Aortic smooth muscle cell (primary cell): ENCODE data around the gene NRDE2. TPM values are rescaled to one million over a fixed set of nuclear protein-coding genes. Genes with fewer than 3 reads are reported as not detected.

Experiments
- total RNA-seq: library from RNA; depleted of rRNA; stranded (reverse); fragments of >200 nt; gene quantifications from 2 replicates; pipeline ENCODE4 v1.2.3, GENCODE V29; 2014

NRDE2 gene, protein sequence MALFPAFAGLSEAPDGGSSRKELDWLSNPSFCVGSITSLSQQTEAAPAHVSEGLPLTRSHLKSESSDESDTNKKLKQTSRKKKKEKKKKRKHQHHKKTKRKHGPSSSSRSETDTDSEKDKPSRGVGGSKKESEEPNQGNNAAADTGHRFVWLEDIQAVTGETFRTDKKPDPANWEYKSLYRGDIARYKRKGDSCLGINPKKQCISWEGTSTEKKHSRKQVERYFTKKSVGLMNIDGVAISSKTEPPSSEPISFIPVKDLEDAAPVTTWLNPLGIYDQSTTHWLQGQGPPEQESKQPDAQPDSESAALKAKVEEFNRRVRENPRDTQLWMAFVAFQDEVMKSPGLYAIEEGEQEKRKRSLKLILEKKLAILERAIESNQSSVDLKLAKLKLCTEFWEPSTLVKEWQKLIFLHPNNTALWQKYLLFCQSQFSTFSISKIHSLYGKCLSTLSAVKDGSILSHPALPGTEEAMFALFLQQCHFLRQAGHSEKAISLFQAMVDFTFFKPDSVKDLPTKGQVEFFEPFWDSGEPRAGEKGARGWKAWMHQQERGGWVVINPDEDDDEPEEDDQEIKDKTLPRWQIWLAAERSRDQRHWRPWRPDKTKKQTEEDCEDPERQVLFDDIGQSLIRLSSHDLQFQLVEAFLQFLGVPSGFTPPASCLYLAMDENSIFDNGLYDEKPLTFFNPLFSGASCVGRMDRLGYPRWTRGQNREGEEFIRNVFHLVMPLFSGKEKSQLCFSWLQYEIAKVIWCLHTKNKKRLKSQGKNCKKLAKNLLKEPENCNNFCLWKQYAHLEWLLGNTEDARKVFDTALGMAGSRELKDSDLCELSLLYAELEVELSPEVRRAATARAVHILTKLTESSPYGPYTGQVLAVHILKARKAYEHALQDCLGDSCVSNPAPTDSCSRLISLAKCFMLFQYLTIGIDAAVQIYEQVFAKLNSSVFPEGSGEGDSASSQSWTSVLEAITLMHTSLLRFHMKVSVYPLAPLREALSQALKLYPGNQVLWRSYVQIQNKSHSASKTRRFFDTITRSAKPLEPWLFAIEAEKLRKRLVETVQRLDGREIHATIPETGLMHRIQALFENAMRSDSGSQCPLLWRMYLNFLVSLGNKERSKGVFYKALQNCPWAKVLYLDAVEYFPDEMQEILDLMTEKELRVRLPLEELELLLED
- total RNA-seq: 9.3 and 11.1 TPM in 2 replicates

DNA sequence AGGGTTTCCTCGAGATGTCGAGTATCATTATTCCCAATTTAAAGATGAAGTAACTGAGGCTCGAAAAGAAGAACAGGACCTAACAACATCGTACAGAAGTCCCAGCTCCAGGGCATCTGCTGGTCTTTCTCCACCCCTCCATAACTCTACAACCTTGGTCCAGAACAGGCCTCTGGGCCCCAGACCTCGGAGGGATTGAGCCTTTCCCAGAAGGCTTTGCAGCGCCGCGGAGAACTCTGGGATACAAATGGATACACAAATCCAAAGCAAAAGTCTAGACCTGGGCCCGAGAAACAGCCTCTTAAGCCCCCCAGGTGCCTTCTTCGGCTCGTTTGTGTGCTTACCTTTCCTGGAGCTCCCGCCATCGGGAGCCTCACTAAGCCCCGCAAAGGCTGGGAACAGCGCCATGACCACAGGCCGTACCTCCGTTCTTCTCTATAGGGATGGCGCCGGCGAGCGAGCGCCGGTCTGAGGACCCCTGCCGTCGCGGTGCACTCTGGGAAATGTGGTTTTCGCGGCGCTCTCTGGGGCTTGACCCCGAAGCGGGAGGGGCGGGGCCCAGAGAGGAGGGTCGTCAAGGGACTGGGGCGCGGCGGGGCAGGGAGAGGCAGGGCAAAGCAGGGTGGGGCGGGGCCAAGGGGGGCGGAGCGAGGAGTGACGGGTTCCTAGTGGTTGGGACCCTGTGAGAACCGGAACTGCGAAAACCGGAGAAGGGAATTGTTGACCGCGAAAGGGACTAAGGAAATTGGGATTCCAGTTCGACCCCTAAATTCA is at the start of gene NRDE2:
NRDE2 (minus strand) TSS at position 445 of the 774 bp plus-strand sequence; CDS start at position 408, 37 bp downstream.

DNA sequence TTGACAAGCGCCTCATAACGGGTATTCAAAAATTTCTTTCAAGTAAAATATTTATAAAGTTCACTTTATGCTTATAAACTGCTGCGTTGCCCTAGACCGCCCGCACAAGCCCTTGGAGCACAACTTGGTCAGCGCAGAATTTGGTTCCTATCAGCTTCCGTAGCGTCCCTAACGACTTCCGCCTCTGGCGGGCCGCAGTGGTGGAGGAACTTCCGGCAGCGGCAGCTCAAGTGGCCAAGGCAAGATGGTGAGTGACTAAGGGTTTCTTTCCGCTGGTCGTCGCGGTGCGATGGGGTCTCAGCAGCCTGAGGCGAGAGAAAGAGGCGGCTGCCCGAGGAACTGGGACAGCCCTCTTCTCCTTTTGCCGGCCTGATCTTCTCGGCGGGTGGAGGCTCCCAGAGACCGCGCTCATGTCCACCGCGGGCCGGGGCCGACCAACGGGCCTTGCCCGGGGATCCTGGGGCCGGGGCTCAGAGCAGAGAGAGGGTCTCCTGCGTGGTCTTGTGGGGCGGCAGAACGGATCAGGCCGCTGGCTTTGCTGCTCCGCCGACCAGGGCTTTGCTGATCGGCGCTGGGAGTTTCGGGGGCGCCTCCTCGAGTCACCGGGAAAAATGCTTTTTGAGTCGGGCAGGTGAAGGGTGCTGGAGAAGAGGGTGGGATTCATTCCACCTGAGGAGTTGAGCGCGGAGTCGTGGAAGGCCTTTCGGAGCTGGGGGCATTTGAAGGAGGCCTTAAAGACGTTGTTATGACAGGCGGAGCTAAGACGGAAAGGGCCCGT is 75.2 kb downstream of the NRDE2 start, which contains the start of gene PSMC1:
PSMC1 (plus strand) TSS at position 200 of the 778 bp plus-strand sequence; CDS start at position 245, 45 bp downstream.

Other genes starting within 250 kb of the NRDE2 start
- 193 and 246 TPM in 2 replicates for gene PSMC1, start 75.4 kb downstream of the NRDE2 start, total RNA-seq
- gene CALM1, start 65.1 kb upstream of the NRDE2 start, total RNA-seq: 640 and 975 TPM in 2 replicates